Testis (tissue), 2 donors: ENCODE data around the gene SMIM8.

Experiments used
- POLR2A ChIP-seq: fragments of 450-650 bp; IDR thresholded peaks from one replicate; pipeline ENCODE4 v1.6.1; 2017; ENCODE audit warnings: antibody characterized with exemption, mild to moderate bottlenecking, moderate library complexity
- TF ChIP-seq, protein P1 (sequence below), 3 experiments: fragments of 450-650 bp in 2 of 3; fragments of 200-600 bp in 1 of 3; sonication (generic) in 1 of 3; IDR thresholded peaks; one replicate each; pipeline ENCODE4 v1.5.1; 2016 to 2019; ENCODE audit warnings: antibody characterized with exemption in 3 of 3, mild to moderate bottlenecking in 2 of 3, moderate library complexity in 1 of 3

DNA sequence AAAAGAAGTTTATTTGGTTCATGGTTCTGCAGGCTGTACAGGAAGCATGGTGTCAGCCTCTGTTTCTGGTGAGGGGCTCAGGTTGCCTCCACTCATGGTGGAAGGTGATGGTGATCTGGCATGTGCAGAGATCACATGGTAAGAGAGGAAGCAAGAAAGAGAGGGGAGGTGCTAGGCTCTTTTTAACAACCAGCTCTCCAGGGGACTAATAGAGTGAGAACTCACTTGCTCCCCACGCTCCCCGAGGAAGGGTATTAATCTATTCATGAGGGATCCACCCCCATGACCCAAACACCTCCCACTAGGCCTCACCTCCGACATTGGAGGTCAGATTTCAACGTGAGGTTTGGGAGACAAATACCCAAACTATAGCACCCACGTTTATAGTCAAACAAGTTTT, 10.6 kb downstream of the SMIM8 start:
- TF ChIP-seq, protein P1, sequence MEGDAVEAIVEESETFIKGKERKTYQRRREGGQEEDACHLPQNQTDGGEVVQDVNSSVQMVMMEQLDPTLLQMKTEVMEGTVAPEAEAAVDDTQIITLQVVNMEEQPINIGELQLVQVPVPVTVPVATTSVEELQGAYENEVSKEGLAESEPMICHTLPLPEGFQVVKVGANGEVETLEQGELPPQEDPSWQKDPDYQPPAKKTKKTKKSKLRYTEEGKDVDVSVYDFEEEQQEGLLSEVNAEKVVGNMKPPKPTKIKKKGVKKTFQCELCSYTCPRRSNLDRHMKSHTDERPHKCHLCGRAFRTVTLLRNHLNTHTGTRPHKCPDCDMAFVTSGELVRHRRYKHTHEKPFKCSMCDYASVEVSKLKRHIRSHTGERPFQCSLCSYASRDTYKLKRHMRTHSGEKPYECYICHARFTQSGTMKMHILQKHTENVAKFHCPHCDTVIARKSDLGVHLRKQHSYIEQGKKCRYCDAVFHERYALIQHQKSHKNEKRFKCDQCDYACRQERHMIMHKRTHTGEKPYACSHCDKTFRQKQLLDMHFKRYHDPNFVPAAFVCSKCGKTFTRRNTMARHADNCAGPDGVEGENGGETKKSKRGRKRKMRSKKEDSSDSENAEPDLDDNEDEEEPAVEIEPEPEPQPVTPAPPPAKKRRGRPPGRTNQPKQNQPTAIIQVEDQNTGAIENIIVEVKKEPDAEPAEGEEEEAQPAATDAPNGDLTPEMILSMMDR (IDR thresholded peaks at IDR 0.05), result no peak
- no peak for TF ChIP-seq POLR2A
